Activated naive CD4-positive, alpha-beta T cell treated with anti-CD3 and anti-CD28 coated beads for 36 hours (primary cell): Measurements from ENCODE around the gene OSMR. TPM values are rescaled to one million over a fixed set of nuclear protein-coding genes. Genes with fewer than 3 reads are reported as not detected.
"Not testable (repeated sequence)": the region's sequence is repeated elsewhere in the genome, so short reads cannot be mapped to it uniquely, and the experiment has no call there.

Experiments
- CTCF ChIA-PET: fragments of 350-600 bp; sonication (Branson Sonifier 250); formaldehyde crosslinking; loops from one replicate; lab custom pipeline; 2021; ENCODE audit warnings: antibody characterized with exemption; lab: Charles Lee
- DNase-seq: peaks from one replicate; pipeline ENCODE4 v3.0.0-alpha.2; 2020
- H3K27ac Mint-ChIP-seq: one replicate; pipeline ENCODE4 v1.8.0; 2021; ENCODE audit warnings: mild to moderate bottlenecking, mixed read lengths
- H3K27me3 Mint-ChIP-seq: one replicate; pipeline ENCODE4 v1.8.0; 2021; ENCODE audit warnings: low read depth, mixed read lengths
- H3K36me3 Mint-ChIP-seq: one replicate; pipeline ENCODE4 v1.8.0; 2021; ENCODE audit warnings: low read depth, mixed read lengths
- H3K4me1 Mint-ChIP-seq: one replicate; pipeline ENCODE4 v1.8.0; 2021; ENCODE audit warnings: low read depth, mixed read lengths
- H3K4me3 Mint-ChIP-seq: one replicate; pipeline ENCODE4 v1.8.0; 2021; ENCODE audit warnings: mild to moderate bottlenecking, moderate library complexity, mixed read lengths
- H3K9me3 Mint-ChIP-seq: one replicate; pipeline ENCODE4 v1.8.0; 2021; ENCODE audit warnings: mixed read lengths
- intact Hi-C: fragments of 100-400 bp; cut with micrococcal nuclease; formaldehyde crosslinking; loops from one replicate; pipeline ENCODE4 v1.15.1; 2023
- total RNA-seq, 2 experiments: library from RNA; stranded (reverse); gene quantifications; one replicate each; pipeline ENCODE4 v1.2.3, GENCODE V29; 2021

Gene OSMR
- total RNA-seq, 2 experiments from 2014 or later = 0.17 to 0.43 TPM

DNA sequence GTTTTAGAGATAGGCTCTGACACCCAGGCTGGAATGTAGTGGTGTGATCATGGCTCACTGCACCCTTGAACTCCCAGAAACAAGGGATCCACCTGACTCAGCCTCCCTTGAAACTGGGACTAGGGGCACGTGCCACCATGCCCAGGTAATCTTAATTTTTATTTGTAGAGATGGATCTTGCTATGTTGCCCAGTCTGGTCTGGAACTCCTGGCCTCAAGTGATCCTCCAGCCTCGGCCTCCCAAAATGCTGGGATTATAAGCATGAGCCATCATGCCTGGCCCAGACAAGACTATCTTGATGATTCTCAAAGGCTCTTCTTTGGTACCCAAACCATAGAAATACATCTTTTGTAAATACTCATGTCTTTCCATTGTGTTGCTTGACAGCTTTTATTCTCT lies 10.8 kb downstream of the OSMR start:
- H3K9me3 Mint-ChIP-seq = peaks cover 7% of the 10 kb centered on the region
- CTCF ChIA-PET = no interaction called here
- no peaks in the 10 kb centered on the region for H3K4me1 Mint-ChIP-seq
- no peak overlapping the region for H3K27ac Mint-ChIP-seq
- no peak overlapping the region for H3K4me3 Mint-ChIP-seq
- no peak for DNase-seq
- H3K27me3 Mint-ChIP-seq = peaks cover 19% of the 10 kb centered on the region
- intact Hi-C loops = no loop called here
- no peaks in the 10 kb centered on the region for H3K36me3 Mint-ChIP-seq

DNA sequence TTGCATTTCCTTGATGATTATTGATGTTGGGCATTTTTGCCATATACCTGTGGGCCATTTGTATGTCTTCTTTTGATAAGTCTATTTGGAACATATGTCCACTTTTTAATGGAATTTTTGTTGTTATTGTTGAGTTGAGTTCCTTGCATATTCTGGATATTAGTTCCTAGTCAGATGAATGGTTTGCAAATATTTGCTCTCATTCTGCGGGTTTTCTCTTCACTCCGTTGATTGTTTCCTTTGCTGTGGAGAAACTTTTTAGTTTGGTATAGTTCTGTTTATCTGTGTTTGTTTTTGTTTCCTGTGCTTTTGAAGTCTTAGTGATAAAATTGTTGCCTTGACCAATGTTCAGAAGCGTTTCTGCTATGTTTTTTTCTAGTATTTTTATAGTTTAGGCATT lies 13.0 kb downstream of the OSMR start:
- CTCF ChIA-PET = interaction anchor here (0.7 kb wide), 1 partner anchor 239 kb away, joined by 3 read pairs; no protein-coding TSS in a partner anchor

DNA sequence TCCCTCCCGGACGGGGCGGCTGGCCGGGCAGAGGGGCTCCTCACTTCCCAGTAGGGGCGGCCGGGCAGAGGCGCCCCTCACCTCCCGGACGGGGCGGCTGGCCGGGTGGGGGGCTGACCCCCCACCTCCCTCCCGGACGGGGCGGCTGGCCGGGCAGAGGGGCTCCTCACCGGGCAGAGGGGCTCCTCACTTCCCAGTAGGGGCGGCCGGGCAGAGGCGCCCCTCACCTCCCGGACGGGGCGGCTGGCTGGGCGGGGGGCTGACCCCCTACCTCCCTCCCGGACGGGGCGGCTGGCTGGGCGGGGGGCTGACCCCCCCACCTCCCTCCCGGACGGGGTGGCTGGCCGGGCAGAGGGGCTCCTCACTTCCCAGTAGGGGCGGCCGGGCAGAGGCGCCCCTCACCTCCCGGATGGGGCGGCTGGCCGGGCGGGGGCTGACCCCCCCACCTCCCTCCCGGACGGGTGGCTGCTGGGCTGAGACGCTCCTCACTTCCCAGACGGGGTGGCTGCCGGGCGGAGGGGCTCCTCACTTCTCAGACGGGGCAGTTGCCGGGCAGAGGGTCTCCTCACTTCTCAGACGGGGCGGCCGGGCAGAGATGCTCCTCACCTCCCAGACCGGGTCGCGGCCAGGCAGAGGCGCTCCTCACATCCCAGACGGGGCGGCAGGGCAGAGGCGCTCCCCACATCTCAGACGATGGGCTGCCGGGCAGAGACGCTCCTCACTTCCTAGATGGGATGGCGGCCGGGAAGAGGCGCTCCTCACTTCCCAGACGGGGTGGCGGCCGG lies 16.4 kb downstream of the OSMR start:
- H3K27ac Mint-ChIP-seq, H3K36me3 Mint-ChIP-seq, intact Hi-C loops, CTCF ChIA-PET, H3K4me1 Mint-ChIP-seq, DNase-seq, H3K4me3 Mint-ChIP-seq: not testable (repeated sequence)
- Mint-ChIP-seq H3K9me3 (peaks cover 12% of the 10 kb centered on the region), H3K27me3 (peaks cover 11% of the 10 kb centered on the region)

More for the DNA sequence above, 13.0 kb downstream of the OSMR start:
- no peak overlapping the region for H3K4me3 Mint-ChIP-seq
- H3K9me3 Mint-ChIP-seq = peaks cover 2% of the 10 kb centered on the region
- DNase-seq = no peak
- no peaks in the 10 kb centered on the region for H3K36me3 Mint-ChIP-seq
- H3K27ac Mint-ChIP-seq = no peak overlapping the region
- peaks cover 19% of the 10 kb centered on the region for H3K27me3 Mint-ChIP-seq
- intact Hi-C loops = no loop called here
- no peaks in the 10 kb centered on the region for H3K4me1 Mint-ChIP-seq

DNA sequence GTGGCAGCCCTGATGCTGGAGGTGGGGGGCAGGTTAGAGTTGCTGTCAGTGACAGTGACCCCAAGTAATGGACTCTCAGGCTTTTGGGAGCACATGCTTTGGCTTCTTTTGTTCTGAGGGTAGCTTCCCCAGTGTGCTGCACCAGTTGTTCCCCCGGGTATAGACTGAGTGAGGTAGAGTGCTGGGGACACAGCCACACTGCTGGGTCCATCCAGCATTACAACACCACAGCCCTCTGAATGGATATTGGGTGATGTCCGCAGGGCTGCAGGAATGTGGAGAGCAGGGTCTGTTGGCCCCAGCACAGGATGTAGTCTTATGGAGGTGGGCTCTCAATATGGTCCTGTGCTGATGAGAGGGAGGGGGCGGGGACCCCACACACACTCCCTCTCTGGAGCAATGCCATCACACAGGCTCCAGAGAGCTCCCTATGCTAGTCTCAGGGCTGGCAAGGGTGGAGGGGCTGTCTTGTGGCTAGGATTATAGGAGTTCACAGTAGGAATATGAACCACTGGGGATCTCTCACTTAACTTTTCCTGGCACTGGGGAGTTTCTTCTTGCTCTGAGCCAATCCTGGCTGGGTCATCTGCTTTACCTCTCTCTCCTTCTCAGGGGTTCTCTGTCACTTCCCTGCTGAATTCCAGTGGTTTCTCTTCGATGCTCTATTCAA lies 20.7 kb downstream of the OSMR start:
- intact Hi-C loops = no loop called here
- CTCF ChIA-PET = no interaction called here
- peaks cover 12% of the 10 kb centered on the region for H3K9me3 Mint-ChIP-seq
- H3K4me1 Mint-ChIP-seq = no peaks in the 10 kb centered on the region
- no peak for DNase-seq
- peaks cover 9% of the 10 kb centered on the region for H3K27me3 Mint-ChIP-seq
- H3K4me3 Mint-ChIP-seq = no peak overlapping the region
- no peaks in the 10 kb centered on the region for H3K36me3 Mint-ChIP-seq
- H3K27ac Mint-ChIP-seq = no peak overlapping the region

DNA sequence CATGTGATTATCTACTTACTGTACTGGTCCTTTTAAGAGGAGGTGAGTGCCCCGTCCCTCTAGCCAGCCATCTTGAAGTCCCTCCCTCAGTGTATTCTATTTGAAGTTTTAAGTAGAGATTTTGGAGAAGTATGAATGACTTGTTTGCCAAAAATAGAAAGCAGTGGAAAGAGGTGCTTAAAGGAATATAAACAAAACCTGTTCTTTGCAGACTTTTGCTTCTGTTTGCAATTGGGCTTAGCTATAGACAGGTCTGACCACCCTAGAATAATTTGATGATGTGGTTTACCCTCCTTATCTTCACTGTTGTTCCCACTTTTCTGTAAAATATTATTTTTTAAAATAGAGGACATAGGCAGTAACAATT lies 21.2 kb downstream of the OSMR start:
- Mint-ChIP-seq H3K4me3 (no peak overlapping the region), H3K4me1 (no peaks in the 10 kb centered on the region), H3K27me3 (peaks cover 9% of the 10 kb centered on the region), H3K36me3 (no peaks in the 10 kb centered on the region), H3K9me3 (peaks cover 12% of the 10 kb centered on the region), H3K27ac (no peak overlapping the region)
- intact Hi-C loops = no loop called here
- CTCF ChIA-PET = no interaction called here
- DNase-seq = no peak

DNA sequence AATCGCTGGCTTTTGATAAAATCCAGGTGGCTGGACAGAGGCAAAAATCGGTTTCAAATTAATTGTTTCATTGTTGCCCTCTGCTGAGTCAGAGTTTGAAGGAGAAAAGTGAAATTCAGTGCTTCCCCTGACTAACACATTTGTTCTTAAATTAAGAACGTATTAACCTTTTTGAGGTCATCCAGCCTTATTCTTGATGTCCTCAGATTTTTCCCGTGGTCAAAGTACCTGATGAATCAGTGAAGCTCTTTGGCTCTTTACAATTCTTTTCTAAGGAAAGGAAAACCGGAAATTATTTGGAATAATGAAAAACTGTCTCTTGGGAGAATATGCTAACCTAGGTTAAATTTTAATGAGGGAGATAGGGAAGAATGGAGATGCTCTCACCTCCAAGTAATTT lies 21.6 kb downstream of the OSMR start:
- H3K27me3 Mint-ChIP-seq = peaks cover 9% of the 10 kb centered on the region
- CTCF ChIA-PET = no interaction called here
- intact Hi-C loops = no loop called here
- H3K4me1 Mint-ChIP-seq = no peaks in the 10 kb centered on the region
- peaks cover 12% of the 10 kb centered on the region for H3K9me3 Mint-ChIP-seq
- no peak for DNase-seq
- H3K27ac Mint-ChIP-seq = no peak overlapping the region
- no peaks in the 10 kb centered on the region for H3K36me3 Mint-ChIP-seq
- H3K4me3 Mint-ChIP-seq = no peak overlapping the region

DNA sequence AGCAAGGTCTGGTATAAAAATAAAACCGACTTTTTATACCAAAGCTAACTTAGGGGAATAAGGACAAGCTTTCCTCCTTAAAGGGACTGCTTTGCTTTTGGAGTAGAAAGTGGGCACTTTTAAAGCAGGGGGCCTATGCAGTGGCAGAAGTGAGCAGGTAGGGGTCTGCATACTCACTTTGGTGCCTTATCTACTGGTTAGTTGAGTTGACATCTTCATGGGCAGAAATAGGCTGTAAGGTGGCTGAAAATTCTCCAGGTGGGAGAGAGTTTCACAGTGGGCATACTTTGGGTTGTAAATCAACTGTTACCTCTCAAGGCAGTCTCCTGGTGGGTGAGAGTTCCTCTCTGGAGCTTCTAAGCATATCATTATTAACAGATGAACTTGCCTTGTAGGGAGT lies 24.8 kb downstream of the OSMR start:
- Mint-ChIP-seq H3K4me3 (no peak overlapping the region), H3K36me3 (no peaks in the 10 kb centered on the region), H3K4me1 (no peaks in the 10 kb centered on the region), H3K27me3 (peaks cover 15% of the 10 kb centered on the region), H3K9me3 (no peaks in the 10 kb centered on the region), H3K27ac (no peak overlapping the region)
- intact Hi-C loops = no loop called here
- CTCF ChIA-PET = no interaction called here
- DNase-seq = no peak

DNA sequence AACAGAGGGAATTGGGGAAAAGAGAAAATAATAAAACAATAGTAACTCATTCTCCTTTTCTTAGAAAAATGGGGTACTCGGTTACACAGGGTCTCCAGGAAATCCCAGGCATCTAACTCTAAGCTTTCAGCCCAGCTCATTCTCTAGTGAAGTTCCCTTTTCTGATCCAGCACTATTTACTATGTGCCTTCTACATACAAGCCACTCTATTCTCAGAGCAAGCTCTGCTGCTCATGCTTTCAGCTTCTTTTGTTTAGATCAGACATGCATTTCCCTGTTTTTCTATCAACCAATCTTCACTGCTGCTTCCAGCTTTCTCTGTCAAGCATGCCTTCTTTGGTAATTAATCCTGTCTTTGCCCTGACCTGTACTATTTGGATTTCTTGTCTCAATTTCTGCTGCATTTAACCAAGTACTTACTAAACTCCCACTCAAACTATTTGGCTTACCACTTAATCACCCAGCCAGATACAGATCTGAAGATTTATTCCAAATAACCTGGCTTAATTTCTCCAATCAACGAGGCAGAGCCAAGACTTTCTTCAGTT lies 25.3 kb downstream of the OSMR start:
- H3K27me3 Mint-ChIP-seq = peaks cover 19% of the 10 kb centered on the region
- no peaks in the 10 kb centered on the region for H3K36me3 Mint-ChIP-seq
- CTCF ChIA-PET = no interaction called here

DNA sequence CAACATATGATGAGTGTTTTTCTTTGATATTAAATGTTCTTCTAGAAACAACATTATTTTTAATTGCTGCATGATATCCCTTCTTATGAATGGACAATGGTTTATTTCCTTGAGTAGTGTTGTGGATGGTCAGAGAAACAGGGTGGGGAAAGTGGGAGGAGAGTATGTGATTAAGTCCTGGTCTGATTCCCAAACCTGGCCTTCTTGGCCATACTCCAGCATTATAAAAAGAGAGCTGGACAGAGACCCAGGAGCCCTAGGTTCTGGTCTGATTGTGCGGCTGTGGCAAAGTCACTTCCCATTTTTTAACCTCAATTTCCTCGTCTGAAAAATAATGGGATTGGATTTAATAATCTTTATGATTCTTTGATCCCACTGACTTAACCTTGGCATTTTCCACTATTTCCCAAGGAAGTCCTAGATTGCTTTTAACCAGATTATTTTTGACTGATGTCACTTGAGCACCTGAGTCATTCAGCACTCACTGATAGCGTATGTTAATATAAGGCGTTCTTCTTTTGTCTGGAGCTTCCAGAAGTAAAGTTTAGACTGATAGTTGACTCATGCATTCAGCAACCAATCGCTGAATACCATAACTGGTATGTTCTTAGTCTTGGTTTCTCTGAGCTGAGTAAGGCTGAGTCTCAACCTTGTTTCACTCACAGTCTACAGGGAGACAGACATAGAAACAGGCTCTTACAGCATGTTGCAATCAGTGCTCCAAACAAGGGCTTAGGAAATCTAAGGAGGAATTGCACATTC lies 26.2 kb downstream of the OSMR start:
- Mint-ChIP-seq H3K36me3 (no peaks in the 10 kb centered on the region), H3K4me1 (no peaks in the 10 kb centered on the region), H3K9me3 (no peaks in the 10 kb centered on the region), H3K4me3 (no peak overlapping the region), H3K27me3 (peaks cover 25% of the 10 kb centered on the region), H3K27ac (no peak overlapping the region)
- DNase-seq = no peak
- CTCF ChIA-PET = no interaction called here
- intact Hi-C loops = no loop called here

More for the DNA sequence above, 25.3 kb downstream of the OSMR start:
- no peaks in the 10 kb centered on the region for H3K4me1 Mint-ChIP-seq
- no peak overlapping the region for H3K4me3 Mint-ChIP-seq
- intact Hi-C loops = no loop called here
- H3K27ac Mint-ChIP-seq = no peak overlapping the region
- H3K9me3 Mint-ChIP-seq = no peaks in the 10 kb centered on the region
- DNase-seq = no peak

DNA sequence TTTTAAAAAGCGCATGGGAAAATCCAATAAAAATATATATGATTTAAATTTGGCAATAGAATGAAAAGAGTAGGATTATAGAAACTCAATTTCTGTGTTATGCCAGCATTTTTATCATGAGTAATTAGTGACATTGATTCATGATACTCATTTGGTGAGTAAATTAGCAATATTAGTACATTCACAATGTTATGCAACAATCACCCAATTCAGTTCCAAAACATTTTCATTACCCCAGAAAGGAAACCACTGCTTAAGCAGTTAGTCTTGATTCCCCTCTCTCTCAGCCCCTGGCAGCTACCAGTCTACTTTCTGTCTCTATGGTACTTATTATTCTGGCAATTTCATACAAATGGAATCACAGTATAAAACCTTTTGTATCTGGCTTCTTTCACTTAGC lies 27.0 kb downstream of the OSMR start:
- Mint-ChIP-seq H3K9me3 (no peaks in the 10 kb centered on the region), H3K36me3 (no peaks in the 10 kb centered on the region), H3K4me1 (no peaks in the 10 kb centered on the region), H3K27me3 (peaks cover 25% of the 10 kb centered on the region), H3K4me3 (no peak overlapping the region), H3K27ac (no peak overlapping the region)
- intact Hi-C loops = no loop called here
- DNase-seq = no peak
- CTCF ChIA-PET = no interaction called here

DNA sequence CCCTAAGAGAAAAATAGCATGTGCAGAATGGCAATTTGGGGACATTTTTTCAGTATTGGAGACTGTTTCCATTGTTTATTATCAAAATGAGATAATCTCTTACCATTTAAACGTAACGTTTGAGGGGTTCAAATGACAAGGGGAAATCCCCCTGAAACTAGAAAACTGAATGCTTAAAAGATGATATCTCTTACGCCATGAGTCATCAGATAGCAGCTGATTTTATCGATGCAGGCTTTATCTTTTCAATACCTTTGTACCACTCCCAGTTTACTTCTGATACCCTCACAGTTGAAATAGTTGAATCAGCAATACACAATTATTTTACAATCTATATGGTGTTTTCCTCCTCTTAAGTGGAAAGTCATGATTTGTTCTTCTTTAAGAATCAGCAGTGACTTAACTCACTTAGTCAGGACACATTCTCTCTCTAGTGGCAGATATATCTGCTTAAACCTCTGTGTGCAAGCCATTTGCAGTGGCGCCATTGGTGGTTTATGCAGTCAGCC lies 29.2 kb downstream of the OSMR start:
- H3K36me3 Mint-ChIP-seq = no peaks in the 10 kb centered on the region
- CTCF ChIA-PET = no interaction called here
- H3K4me1 Mint-ChIP-seq = no peaks in the 10 kb centered on the region
- H3K27me3 Mint-ChIP-seq = peaks cover 24% of the 10 kb centered on the region
- intact Hi-C loops = no loop called here
- DNase-seq = no peak
- H3K27ac Mint-ChIP-seq = no peak overlapping the region
- H3K4me3 Mint-ChIP-seq = no peak overlapping the region
- H3K9me3 Mint-ChIP-seq = no peaks in the 10 kb centered on the region

DNA sequence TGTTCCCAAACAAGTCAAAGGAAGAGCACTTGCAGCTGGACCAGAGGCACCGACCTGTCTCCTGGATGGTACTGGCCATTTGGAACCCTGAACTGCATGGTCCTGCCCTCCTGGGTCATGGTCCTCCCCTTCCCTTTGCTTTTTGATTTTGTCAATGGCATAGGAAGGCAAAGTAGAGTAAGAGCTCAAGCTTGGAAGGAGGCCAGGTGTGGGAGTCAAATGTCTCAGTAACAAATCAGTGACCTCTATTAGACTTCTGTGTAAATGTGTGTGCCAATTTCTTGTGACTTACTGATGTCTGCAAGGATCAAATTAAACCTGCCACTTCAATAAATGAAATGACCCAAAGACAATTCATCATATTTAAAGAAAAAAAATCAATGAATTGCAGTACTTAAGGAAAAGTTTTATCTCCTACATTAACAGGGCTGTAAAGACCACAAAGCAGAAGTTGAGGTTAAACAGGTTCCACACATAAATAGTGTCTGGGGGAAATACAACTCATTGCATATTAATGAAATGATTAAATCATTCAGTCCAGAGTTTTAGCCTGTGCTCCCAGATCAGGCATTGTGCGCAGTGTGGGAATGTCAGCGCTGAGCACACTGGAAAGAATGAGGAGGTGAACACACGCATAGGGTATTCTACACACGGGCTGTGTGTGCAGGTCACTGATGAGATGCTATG lies 32.7 kb downstream of the OSMR start:
- Mint-ChIP-seq H3K27ac (no peak overlapping the region), H3K4me1 (no peaks in the 10 kb centered on the region), H3K4me3 (no peak overlapping the region), H3K27me3 (peaks cover 24% of the 10 kb centered on the region), H3K9me3 (no peaks in the 10 kb centered on the region), H3K36me3 (no peaks in the 10 kb centered on the region)
- CTCF ChIA-PET = no interaction called here
- DNase-seq = no peak
- intact Hi-C loops = no loop called here
